Astrocyte (in vitro differentiated cells and primary cell): ENCODE measurements around the gene FGF1. TPM values are rescaled to one million over a fixed set of nuclear protein-coding genes. Genes with fewer than 3 reads are reported as not detected.

Experiments used
- DNase-seq: peaks from one replicate; pipeline ENCODE4 v3.0.0-alpha.2; 2010; ENCODE audit warnings: low read depth
- FAIRE-seq: peaks from 2 replicates; lab custom pipeline; 2011; peaks lifted over from hg19 to GRCh38; lab: Jason Lieb, UNC
- H2AFZ ChIP-seq: 2 replicates; pipeline ENCODE4 v1.6.0; 2012; ENCODE audit warnings: low read depth, low read length, inconsistent platforms
- H3K27ac ChIP-seq: 2 replicates; pipeline ENCODE4 v1.5.1; 2011; ENCODE audit warnings: low read depth, low read length, inconsistent platforms
- H3K27me3 ChIP-seq: 2 replicates; pipeline ENCODE4 v1.6.0; 2011; ENCODE audit warnings: low read length, inconsistent platforms; ENCODE audit not compliant: insufficient read depth
- H3K36me3 ChIP-seq: 2 replicates; pipeline ENCODE4 v1.5.1; 2011; ENCODE audit warnings: low read length, inconsistent platforms; ENCODE audit not compliant: insufficient read depth
- H3K4me1 ChIP-seq: 2 replicates; pipeline ENCODE4 v1.5.1; 2011; ENCODE audit warnings: low read length, inconsistent platforms; ENCODE audit not compliant: insufficient read depth
- H3K4me2 ChIP-seq: 2 replicates; pipeline ENCODE4 v1.6.0; 2012; ENCODE audit warnings: low read length, inconsistent platforms
- H3K4me3 ChIP-seq: 2 replicates; pipeline ENCODE4 v1.5.1; 2011; ENCODE audit warnings: low read depth, mild to moderate bottlenecking, low read length, inconsistent platforms; ENCODE audit not compliant: insufficient read depth
- H3K79me2 ChIP-seq: 2 replicates; pipeline ENCODE4 v1.6.0; 2012; ENCODE audit warnings: mild to moderate bottlenecking, low read length, inconsistent platforms; ENCODE audit not compliant: insufficient read depth
- H3K9ac ChIP-seq: 2 replicates; pipeline ENCODE4 v1.6.0; 2012; ENCODE audit warnings: mild to moderate bottlenecking, low read length, inconsistent platforms
- H3K9me3 ChIP-seq: 2 replicates; pipeline ENCODE4 v1.5.1; 2012; ENCODE audit warnings: low read depth, mild to moderate bottlenecking, low read length, inconsistent platforms; ENCODE audit not compliant: insufficient read depth
- H4K20me1 ChIP-seq: 2 replicates; pipeline ENCODE4 v1.6.0; 2012; ENCODE audit warnings: low read length, inconsistent platforms; ENCODE audit not compliant: insufficient read depth
- H3K27ac Mint-ChIP-seq: one replicate; pipeline ENCODE4 v1.8.0; 2021; ENCODE audit warnings: mild to moderate bottlenecking, mixed read lengths; ENCODE audit not compliant: unreplicated experiment
- H3K27me3 Mint-ChIP-seq: one replicate; pipeline ENCODE4 v1.8.0; 2021; ENCODE audit warnings: low read depth, mixed read lengths; ENCODE audit not compliant: unreplicated experiment
- H3K36me3 Mint-ChIP-seq: one replicate; pipeline ENCODE4 v1.8.0; 2021; ENCODE audit warnings: low read depth, mixed read lengths; ENCODE audit not compliant: unreplicated experiment
- H3K4me1 Mint-ChIP-seq: one replicate; pipeline ENCODE4 v1.8.0; 2021; ENCODE audit warnings: low read depth, mixed read lengths; ENCODE audit not compliant: unreplicated experiment
- H3K4me3 Mint-ChIP-seq: one replicate; pipeline ENCODE4 v1.8.0; 2021; ENCODE audit warnings: mild to moderate bottlenecking, moderate library complexity, mixed read lengths; ENCODE audit not compliant: unreplicated experiment
- H3K9me3 Mint-ChIP-seq: one replicate; pipeline ENCODE4 v1.8.0; 2021; ENCODE audit warnings: mild to moderate bottlenecking, mixed read lengths; ENCODE audit not compliant: unreplicated experiment
- EZH2 ChIP-seq: IDR thresholded peaks from 2 replicates; pipeline ENCODE4 v1.6.1; 2012; ENCODE audit warnings: mild to moderate bottlenecking, low read length, inconsistent platforms; ENCODE audit not compliant: insufficient read depth
- total RNA-seq: library from RNA; stranded (reverse); gene quantifications from 2 replicates; pipeline ENCODE4 v1.2.1, GENCODE V29; 2021
- TF ChIP-seq, protein P1 (sequence below): IDR thresholded peaks from 2 replicates; pipeline ENCODE4 v1.5.1; 2011; ENCODE audit warnings: low read depth, mild to moderate bottlenecking, inconsistent platforms, low read length, moderate library complexity; ENCODE audit not compliant: insufficient read depth

Gene FGF1
- total RNA-seq, 1 donor from 2014 or later: 70.9 TPM

DNA sequence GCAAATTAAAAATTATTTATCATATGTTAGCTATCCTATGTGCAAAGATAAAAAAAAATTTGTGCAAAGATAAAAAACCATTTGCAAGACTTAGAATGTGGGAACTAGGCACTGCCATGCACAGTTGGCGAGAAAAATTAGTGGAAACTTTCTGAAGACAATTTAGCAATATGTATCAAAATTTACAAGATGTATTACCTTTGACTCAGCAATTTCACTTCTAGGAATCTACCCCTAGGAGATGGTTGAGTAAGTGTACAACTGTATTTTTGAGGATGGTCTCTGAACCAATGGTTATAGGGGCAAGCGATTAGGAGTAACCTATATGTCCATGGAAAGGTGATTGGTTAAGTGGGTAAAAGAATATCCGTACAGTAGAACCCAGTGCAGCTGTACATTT, 88.9 kb downstream of the FGF1 start:
- peaks cover 31% of the 10 kb centered on the region for H3K4me1 ChIP-seq
- Mint-ChIP-seq H3K9me3 (no peaks in the 10 kb centered on the region), H3K36me3 (peaks cover 8% of the 10 kb centered on the region), H3K4me3 (no peak overlapping the region), H3K27ac (no peak overlapping the region), H3K4me1 (peaks cover 33% of the 10 kb centered on the region), H3K27me3 (no peaks in the 10 kb centered on the region)
- H3K9me3 ChIP-seq: no peaks in the 10 kb centered on the region
- H3K4me2 ChIP-seq: no peak overlapping the region
- H3K27me3 ChIP-seq: no peaks in the 10 kb centered on the region
- H3K79me2 ChIP-seq: no peaks in the 10 kb centered on the region
- no peak for DNase-seq
- no peak for FAIRE-seq
- no peak overlapping the region for H3K4me3 ChIP-seq
- no peak overlapping the region for H3K27ac ChIP-seq
- TF ChIP-seq, protein P1, sequence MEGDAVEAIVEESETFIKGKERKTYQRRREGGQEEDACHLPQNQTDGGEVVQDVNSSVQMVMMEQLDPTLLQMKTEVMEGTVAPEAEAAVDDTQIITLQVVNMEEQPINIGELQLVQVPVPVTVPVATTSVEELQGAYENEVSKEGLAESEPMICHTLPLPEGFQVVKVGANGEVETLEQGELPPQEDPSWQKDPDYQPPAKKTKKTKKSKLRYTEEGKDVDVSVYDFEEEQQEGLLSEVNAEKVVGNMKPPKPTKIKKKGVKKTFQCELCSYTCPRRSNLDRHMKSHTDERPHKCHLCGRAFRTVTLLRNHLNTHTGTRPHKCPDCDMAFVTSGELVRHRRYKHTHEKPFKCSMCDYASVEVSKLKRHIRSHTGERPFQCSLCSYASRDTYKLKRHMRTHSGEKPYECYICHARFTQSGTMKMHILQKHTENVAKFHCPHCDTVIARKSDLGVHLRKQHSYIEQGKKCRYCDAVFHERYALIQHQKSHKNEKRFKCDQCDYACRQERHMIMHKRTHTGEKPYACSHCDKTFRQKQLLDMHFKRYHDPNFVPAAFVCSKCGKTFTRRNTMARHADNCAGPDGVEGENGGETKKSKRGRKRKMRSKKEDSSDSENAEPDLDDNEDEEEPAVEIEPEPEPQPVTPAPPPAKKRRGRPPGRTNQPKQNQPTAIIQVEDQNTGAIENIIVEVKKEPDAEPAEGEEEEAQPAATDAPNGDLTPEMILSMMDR: no peak
- H2AFZ ChIP-seq: no peak overlapping the region
- H4K20me1 ChIP-seq: no peaks in the 10 kb centered on the region
- no peaks in the 10 kb centered on the region for H3K36me3 ChIP-seq
- no peak overlapping the region for H3K9ac ChIP-seq

DNA sequence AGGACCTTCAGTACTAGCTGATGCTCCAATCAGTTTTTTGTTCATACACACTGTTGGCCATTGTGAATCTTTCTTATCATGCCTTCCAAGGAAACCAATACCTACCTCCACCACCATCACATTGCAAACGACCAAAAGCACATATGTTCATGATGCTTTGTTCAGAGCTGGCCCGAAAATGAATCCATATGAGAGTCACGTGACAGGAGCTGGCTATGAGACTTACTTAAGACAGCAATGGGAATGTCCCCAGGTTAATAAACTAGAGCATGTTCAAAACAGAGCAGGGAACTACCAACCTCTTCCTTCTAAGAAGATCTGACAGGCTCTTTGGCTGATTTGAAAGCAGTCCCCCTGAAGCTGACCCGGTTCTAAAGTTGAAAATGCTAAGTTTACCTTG, 93.5 kb downstream of the FGF1 start:
- no peak overlapping the region for H3K27ac Mint-ChIP-seq
- Histone ChIP-seq H3K4me3 (no peak overlapping the region), H3K27me3 (no peaks in the 10 kb centered on the region), H3K9ac (no peak overlapping the region), H3K27ac (no peak overlapping the region), H3K9me3 (no peaks in the 10 kb centered on the region), H2AFZ (no peak overlapping the region), H3K4me2 (no peak overlapping the region), H4K20me1 (no peaks in the 10 kb centered on the region), H3K79me2 (no peaks in the 10 kb centered on the region), H3K4me1 (no peaks in the 10 kb centered on the region), H3K36me3 (no peaks in the 10 kb centered on the region)
- DNase-seq: no peak
- no peak for TF ChIP-seq EZH2
- TF ChIP-seq, protein P1: no peak
- no peak for FAIRE-seq
- H3K4me1 Mint-ChIP-seq: peaks cover 5% of the 10 kb centered on the region
- H3K9me3 Mint-ChIP-seq: no peaks in the 10 kb centered on the region
- H3K36me3 Mint-ChIP-seq: peaks cover 8% of the 10 kb centered on the region
- no peaks in the 10 kb centered on the region for H3K27me3 Mint-ChIP-seq
- no peak overlapping the region for H3K4me3 Mint-ChIP-seq

DNA sequence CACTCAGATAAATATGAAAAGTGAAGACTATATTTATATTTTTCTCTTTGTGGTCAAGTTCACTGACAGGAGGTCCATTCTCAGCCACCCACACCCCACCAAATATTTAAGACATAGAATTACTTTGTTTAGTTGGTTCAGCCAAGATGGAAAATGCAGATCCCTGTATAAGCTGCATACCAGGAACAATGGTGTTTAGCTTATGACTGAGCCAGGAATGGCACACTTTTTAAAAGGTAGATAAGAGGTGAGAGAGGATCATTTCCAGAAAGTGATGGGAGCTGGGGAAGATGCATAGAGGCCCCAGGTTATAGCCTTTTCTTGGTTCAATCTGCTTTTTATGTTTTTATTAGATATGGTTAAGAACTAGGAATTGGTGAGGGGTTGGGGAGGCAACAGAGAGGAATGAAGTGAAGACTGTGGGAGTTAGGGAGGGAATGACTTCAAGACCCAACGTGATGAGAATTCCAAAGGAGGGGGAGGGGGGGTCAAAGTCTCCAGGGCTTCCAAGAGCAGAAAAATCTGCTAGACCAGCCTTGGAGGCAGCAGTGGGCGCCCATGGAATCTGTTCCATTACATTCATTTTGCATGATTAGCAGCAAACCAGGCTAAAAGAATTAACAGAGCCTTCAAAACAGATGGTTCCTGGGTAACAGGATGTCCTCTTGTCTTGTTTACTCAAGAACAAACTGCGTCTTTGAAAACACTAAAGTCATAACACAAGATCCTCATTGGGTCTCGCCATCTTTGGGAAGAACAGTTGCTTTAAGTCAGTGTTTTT, 95.2 kb downstream of the FGF1 start:
- Mint-ChIP-seq H3K36me3 (peaks cover 8% of the 10 kb centered on the region), H3K27ac (no peak overlapping the region), H3K4me3 (no peak overlapping the region), H3K4me1 (peaks cover 5% of the 10 kb centered on the region), H3K9me3 (no peaks in the 10 kb centered on the region), H3K27me3 (no peaks in the 10 kb centered on the region)
- Histone ChIP-seq H3K27ac (no peak overlapping the region), H3K27me3 (no peaks in the 10 kb centered on the region), H3K4me1 (no peaks in the 10 kb centered on the region), H3K4me3 (no peak overlapping the region), H3K4me2 (no peak overlapping the region), H4K20me1 (no peaks in the 10 kb centered on the region), H3K79me2 (no peaks in the 10 kb centered on the region), H2AFZ (no peak overlapping the region), H3K9ac (no peak overlapping the region), H3K9me3 (no peaks in the 10 kb centered on the region), H3K36me3 (no peaks in the 10 kb centered on the region)
- no peak for TF ChIP-seq EZH2
- TF ChIP-seq, protein P1: no peak
- DNase-seq (no peak), FAIRE-seq (no peak)
